GM19193 (cell line): ENCODE results near the gene CXCL14.

ENCODE experiments used
- POLR2A ChIP-seq: IDR thresholded peaks from 4 replicates; pipeline ENCODE4 v1.6.1; 2011; ENCODE audit not compliant: insufficient read depth, insufficient read length; ENCODE audit errors: extremely low read depth

CXCL14 gene

GRCh38 chr5:135565266-135565665 is 13.5 kb downstream of the CXCL14 start:
- TF ChIP-seq POLR2A = no peak

GRCh38 chr5:135564331-135564730 is 14.5 kb downstream of the CXCL14 start:
- no peak for TF ChIP-seq POLR2A

- TF ChIP-seq POLR2A = no peak
Measured at GRCh38 chr5:135561266-135561665, 17.5 kb downstream of the CXCL14 start.

DNA sequence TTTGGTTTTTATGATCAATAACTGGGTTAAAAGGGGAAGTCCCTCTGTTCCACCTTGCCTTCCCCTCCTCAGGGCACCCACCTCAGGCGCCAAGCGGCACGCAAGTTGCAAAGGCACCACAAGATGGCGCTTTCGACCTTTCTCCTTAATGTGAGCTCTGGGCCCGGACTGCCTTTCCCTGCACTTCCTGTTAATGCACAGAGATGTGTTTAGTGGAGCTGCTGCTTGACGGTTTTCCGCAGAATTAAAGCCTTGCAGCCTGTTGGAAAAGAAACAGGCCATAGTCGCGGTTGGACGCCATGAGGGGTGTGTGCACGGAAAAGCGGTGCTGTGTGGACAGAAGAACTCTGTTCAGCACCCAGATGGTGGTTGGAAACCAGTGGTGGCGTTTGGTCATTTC is 17.9 kb downstream of the CXCL14 start:
- TF ChIP-seq POLR2A = no peak

DNA sequence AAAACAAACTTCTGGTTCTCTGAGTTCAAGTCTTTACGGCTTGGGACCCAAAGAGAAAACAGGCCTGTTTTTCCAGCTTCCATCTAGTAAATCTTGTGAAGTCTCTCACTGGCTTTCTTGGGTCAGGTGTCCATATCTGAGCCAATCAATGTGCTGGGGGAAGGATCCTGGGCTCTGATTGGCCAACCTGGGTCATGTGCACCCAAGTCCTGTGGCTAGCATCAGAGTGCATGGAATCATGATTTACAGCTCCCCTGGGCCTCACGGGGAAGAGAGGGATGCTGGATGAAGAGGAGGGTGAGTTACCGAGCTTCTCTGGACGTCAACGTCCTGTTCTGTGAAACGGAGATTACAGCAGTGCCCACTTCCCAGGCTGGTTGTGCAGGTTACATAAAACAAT is 19.4 kb downstream of the CXCL14 start:
- no peak for TF ChIP-seq POLR2A

- TF ChIP-seq POLR2A = no peak
Measured at GRCh38 chr5:135557076-135557838, 21.5 kb downstream of the CXCL14 start.

DNA sequence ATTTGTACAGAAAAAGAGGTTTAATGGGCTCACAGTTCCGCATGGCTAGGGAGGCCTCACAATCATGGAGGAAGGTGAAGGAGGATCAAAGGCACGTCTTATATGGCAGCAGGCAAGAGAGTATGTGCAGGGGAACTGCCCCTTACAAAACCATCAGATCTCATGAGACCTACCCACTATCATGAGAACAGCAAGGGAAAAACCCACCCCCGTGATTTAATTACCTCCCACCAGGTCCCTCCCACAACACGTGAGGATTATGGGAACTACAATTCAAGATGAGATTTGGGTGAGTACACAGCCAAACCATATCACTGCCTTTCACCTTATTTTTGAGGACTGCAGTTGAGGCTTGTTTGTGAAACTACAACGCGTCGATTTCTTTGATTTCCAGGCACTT is 22.2 kb downstream of the CXCL14 start:
- no peak for TF ChIP-seq POLR2A

DNA sequence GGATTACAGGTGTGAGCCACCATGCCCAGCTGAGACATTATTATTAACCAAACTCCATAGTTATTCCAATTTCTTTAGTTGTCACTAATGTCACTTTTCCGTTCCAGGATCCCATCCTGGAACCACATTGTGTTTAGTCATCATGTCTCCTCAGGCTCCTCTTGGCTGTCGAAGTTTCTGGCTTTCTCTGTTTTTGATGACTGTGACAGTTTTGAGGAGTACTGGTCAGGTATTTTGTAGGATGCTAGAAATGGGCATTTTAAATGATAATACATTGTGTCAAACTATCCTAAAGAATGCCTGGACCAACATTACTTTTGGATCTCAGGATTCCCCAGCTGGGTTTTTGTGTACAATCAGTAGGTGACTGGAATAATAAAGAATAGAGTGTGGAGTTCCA is 23.3 kb downstream of the CXCL14 start:
- TF ChIP-seq POLR2A = no peak

DNA sequence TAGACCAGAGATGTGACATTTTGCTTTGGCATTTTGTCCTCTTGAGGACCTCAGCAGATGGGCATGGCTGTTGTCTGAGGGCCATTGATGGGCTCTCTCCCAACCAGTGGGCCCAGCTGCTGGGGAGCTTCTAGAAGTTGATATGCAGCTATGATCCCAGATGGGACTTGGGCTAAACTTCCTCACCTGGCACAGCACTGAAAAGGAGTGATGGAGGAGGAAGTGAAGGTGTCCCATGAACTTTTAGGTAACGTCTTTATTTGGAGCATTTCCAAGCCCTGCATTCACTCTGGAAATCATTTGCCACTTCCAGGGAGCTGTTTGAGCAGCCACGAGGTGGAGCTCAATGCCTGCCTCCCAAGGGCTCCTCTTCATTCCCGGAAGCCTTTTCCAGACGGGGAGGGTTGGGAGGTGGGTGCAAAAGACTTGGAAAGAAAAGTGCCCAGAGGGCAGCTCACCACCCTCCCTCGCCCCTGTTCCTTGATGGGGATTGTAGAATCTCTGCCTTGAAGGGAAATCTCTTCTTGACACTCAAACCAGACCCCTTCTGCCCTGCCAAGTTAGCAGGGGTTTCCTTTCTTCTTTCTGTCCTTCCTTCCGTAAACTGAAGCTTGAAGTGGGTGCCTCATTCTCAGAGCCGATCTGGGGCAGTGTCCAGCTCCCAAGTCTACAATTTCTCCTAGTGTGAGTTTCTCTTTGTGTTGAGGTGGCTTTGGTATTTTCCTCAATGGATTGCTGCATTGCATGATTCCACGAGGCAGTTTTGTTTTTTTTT is 24.9 kb downstream of the CXCL14 start:
- TF ChIP-seq POLR2A = no peak

- no peak for TF ChIP-seq POLR2A
Measured at GRCh38 chr5:135551593-135552447, 27.0 kb downstream of the CXCL14 start.

DNA sequence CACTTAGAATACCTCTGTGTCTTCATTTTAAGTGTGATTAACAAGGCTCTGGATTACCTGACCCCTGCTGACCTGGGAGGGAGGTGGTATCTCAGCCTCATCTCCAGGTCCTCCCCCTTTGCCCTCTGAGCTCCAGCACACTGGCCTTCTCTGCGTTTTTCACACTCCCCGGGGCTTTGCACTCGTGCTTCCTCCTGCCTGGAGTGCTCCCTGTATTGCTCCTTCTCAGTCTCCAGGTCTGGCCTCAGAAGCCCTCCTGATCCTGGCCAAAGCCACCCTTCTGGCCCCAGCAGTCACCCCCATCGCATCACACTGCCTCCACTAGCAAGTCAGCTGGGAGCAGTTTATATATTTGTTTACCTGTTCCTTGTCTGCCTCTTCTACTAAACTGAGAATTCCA is 29.4 kb downstream of the CXCL14 start:
- no peak for TF ChIP-seq POLR2A

DNA sequence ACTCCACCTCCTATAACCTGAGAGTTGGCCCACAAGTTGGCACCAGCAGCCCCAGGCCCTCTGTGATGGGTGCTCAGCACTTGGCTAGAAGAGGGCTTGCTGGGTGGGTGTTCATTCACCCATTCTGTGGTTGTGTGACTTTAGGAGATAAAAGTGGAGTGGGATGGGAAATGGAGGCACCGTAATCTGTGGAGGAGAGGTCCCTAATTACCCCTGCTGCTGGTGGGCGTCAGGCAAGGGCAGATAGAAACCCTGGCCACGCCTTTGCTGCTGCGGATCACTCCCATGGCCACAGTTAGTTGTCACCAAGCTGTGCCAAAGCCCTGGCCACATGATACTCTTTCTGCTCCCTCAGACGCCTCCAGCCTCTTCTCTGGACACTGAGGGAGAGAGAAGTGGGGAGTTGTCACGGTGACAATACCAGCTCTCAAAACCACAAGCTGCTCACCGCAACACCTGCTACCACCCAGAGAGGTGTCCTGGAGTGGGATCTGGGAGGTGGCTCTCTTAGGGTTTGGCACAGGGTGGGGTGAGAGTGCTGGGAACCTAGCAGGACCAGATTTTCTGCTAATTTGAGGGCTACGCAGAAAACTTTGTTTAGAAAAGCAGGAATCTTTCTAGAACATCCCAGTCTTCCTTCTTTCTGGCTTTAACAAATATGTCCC is 31.1 kb downstream of the CXCL14 start:
- no peak for TF ChIP-seq POLR2A

DNA sequence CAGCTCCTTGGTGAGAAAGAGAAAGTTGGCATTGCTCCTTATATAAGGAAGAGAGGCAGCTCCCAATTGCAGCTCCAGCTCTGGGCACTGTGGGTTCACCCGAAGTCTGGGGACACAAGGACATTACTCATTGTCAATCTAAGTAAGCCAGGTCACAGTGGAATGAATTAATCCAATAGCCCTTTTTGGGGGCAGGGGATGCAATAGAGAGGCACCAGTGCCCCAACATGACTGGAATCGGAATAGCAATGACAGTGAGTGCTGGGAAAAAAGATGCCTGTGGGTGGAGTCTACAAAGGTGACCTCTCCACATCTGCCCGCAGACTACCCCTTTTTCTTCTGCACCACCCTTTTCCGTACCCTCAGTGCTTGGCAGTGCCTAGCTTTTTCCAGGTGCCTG is 31.9 kb downstream of the CXCL14 start:
- TF ChIP-seq POLR2A = no peak

DNA sequence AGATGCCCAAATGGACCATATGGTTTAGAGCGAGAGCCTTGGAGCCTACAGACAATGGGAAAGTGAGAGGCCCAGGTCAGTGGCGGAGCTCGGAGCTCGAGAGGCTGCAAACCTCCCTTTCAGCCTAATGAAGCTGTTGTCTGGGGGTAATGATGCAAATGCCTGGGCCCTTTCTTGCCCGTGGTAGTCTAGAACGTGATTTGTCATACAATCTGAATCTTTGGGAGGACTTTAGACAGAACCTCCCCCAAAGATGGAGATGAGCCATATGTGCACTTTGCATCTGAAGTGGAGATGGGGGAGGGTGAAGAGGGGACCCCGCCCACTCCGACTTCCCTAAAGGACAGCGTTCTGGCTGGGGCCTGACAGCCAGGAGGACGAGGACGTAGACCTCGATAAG is 32.7 kb downstream of the CXCL14 start:
- no peak for TF ChIP-seq POLR2A

GRCh38 chr5:135545099-135545498 is 33.7 kb downstream of the CXCL14 start:
- no peak for TF ChIP-seq POLR2A

DNA sequence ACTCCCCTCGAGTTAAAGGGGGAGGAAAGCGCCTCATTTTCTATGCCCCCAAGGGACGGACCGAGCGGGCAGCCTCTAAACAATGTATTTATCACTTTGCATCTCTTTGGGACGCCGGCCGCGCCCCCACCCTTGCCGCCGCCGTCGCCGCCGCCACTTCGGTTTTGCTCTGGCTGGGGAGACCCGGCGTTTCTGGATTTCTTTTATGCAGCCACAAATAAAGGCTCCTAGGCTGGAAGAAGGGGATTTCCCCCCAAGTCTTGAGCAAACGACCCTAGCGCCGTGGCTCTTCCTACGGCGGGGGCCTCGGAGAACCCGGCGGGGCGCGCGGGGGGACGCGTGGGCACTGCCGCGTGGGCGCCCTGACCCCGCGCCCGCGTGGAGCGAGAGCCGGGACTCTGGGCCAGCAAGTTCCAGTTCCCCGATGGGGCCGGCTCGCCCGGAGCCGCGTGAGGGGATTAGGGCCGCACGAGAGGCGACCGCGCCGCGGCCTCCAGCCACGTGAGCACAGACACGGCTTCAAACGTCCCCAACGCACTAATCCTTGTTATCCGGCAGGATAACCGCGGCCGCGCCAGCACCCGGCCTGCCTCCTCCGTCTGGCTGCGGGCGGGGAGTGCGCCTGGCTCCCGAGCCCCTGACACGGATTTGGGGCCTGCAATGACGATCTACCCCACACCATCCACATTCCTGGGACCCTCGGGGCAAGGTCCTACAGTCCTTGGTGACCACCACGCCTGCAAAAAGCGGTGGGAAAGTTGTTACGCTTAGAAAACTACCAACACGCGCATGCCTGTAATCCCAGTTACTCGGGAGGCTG is 35.1 kb downstream of the CXCL14 start:
- no peak for TF ChIP-seq POLR2A
